Fibroblast of upper back skin (primary cell): ENCODE data around the gene PHAX.
A peak's percentile ranks its signal among the peaks of the same experiment; 100 is the strongest.
"Not testable (repeated sequence)": the region's sequence is repeated elsewhere in the genome, so short reads cannot be mapped to it uniquely, and the experiment has no call there.

Experiments used
- DNase-seq: peaks from one replicate; pipeline ENCODE4 v3.0.0-alpha.2; 2013

The PHAX gene

DNA sequence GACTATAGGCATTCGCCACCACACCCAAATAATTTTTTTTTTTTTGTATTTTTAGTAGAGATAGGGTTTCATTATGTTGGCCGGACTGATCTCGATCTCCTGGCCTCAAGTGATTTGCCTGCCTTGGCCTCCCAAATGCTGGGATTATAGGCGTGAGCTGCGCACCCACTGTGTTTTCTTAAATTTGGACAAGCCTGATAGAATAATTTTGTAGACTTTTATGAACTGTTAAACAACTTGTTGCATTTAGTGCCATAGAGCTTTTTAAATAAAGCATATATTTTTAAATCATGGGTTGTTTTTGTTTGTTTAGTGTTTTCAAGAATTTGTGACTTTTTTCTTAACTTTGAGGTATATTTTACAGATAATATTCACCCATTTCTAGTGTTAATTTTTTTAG lies 4.8 kb downstream of the PHAX start:
- no peak for DNase-seq

DNA sequence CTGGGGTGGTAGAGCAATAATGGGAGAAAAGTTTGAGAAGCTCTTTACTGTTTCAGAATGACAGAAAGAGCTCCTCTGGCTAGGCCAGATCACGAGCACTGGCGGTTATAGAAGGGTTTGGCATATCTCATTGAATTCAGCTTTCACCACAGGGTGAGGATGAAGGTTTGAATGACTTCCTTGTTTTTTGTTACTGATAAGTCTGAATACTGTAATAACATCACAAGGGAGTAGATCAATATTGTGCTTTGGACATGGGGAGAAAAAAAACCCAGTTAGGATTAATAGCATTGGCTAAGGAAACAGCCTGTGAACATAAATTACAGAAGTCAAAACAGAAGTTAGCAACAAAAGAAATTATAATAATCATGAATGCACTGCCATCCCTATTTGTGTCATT lies 9.4 kb downstream of the PHAX start:
- DNase-seq = no peak

DNA sequence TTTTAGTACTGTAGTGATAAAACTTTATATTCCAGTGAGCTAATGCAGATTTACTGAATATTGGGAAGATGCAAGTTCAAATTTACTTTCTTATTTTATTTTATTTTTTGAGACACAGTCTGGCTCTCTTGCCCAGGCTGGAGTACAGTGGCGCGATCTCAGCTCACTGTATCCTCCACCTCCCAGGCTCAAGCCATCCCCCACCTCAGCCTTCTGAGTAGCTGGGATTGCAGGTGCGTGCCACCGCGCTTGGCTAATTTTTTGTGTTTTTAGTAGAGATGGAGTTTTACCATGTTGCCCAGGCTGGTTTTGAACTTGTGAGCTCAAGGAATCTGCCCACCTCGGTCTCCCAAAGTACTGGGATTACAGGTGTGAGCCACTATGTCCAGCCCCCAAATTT lies 9.9 kb downstream of the PHAX start:
- no peak for DNase-seq

DNA sequence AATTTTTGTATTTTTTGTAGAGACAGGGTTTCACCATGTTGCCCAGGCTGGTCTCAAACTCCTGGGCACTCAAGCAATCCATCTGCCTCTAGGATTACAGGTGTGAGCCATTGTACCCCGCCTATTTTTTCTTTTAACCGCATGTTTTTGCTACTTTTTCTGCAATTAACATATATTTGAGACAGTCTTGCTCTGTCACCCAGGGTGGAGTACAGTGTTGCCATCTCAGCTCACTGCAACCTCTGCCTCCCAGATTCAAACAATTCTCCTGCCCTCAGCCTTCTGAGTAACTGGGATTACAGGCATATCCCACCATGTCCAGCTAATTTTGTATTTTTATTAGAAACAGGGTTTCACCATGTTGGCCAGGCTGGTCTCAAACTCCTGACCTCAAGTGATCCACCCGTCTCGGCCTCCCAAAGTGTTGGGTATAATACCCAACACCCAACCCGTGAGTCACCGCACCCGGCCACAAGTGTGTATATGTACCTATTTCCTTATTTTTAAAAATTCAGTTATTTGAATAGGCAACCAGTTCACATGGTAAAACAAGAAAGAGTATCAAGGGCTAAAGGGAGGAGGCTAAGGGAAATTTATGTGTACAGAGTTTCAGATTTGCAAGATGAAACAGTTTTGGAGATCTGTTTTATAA lies 13.3 kb downstream of the PHAX start:
- DNase-seq = no peak

DNA sequence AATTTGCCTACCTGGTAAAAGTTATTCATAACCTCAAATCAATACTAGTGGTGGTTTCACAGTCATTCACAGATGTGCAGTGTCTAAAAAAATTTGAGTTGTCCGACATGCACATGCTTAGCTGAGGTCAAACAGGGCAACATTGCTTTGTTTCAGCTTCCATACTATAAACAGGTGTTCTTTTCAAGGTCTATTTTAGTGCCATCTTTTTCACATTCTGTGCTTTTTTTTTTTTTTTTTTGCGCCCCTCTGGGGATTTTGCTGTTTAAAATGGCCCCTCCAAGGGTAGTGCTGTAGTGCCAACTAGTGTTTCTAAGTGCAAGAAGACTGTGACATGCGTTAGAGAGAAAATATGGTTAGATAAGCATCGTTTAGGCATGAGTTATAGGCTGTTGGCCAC lies 14.5 kb downstream of the PHAX start:
- no peak for DNase-seq

DNA sequence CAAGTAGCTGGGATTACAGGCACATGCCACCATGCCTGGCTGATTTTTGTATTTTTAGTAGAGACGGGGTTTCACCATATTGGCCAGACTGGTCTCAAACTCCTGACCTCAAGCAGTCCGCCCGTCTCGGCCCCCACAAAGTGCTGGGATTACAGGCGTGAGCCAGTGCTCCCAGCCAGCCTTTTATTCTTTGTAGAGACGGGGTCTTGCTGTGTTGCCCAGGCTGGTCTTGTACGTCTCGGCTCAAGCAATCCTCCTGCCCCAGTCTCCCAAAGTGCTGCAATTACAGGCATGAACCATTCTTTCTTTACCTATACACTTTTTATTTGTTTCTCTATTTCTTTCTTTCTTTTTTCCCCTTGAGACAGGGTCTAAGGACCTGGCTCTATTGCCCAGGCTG lies 16.9 kb downstream of the PHAX start:
- DNase-seq = not testable (repeated sequence)

DNA sequence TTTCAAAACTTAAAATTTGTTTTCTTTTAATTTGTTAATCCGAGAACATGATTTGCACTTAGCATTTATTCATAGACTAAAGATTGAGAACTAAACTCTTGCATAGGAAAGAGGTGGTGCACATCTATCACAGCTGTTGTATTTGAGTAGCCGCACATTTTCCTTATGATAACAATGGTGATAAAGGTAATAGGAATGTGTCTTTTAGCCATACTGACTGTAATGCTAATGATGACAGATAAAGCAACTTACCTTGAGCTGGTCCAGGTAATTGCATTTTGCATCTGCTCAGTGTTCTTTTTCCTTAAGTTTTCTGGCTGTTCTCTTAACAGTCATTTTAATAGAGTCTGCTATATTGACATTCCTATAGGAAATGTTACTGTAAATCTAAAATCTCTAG lies 19.0 kb downstream of the PHAX start:
- DNase-seq = no peak

DNA sequence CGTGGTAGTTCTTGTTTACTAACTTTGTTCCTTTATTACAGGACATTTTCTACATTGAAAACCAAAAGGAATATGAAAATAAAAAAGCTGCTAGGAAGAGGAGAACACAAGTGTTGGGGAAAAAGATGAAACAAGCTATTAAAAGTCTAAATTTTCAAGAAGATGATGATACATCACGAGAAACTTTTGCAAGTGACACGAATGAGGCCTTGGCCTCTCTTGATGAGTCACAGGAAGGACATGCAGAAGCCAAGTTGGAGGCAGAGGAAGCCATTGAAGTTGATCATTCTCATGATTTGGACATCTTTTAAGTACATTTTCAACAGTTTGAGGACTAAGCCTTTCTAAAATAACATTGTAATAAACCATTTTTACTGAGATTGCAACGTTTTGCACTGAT lies 23.8 kb downstream of the PHAX start:
- DNase-seq = peak; percentile 86

DNA sequence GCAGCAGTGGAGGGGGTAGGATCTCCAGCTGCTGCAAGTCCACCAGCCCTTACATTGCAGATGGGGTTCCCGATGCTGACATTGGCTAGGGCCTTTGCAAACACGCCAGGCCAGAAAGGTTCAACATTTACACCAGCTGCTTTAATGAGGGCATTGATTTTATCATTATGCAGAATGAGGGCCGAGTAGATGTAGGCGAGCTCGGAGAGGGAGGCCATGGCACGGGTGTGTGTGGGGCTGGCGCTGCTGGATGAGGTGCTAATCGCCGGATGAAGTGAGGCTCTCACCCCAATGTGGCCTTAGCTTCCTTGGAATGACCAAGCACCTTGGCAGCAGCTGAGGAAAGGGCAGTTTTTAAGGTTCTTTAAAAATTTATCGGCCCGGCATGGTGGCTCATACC lies 27.4 kb downstream of the PHAX start:
- no peak for DNase-seq

DNA sequence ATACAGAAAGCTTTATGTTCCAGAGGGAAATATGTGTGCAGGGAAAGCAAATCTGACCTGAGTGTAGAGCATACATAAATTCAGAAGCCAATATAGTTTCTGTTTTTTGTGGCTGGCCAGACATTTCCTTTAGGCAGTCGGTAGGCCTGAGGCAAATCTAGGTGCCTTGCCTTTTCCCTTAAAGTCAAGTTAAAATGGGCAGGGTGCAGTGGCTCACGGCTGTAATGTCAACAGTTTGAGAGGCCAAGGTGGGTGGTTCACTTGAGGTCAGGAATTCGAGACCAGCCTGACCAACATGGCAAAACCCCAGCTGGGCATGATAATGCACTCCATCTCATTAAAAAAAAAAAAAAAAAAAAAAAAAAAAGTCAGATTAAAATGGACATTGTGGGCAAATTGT lies 31.2 kb downstream of the PHAX start:
- no peak for DNase-seq

DNA sequence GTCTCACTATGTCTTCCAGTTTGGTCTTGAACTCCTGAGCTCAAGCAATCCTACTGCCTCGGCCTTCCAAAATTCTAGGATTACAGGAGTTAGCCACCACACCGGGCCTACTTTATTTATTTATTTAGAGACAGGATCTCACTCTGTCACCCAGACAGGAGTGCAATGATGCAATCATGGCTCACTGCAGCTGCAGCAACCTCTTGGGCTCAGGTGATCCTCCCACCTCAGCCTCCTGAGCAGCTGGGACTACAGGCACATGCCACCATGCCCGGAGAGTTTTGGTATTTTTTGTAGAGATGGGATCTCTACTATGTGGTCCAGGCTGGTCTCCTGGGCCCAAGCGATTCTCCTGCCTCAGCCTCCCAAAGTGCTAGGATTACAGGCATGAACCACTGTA lies 32.8 kb downstream of the PHAX start:
- no peak for DNase-seq

DNA sequence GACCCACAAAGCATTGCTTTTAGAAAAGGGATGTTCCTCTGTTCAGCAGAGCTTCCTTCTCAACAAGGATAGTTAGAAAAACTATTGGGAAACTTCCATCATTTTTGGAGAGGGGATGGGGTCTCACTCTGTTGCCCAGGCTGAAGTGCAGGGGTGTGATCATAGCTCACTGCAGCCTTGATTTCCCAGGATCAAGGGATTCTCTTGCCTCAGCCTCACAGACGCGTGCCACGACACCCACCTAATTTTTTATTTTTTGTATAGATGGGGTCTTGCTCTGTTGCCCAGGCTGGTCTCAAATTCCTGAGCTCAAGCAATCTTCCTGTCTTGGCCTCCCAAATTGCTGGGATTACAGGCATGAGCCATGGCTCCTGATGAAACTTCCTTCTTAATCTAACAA lies 34.8 kb downstream of the PHAX start:
- DNase-seq = no peak

DNA sequence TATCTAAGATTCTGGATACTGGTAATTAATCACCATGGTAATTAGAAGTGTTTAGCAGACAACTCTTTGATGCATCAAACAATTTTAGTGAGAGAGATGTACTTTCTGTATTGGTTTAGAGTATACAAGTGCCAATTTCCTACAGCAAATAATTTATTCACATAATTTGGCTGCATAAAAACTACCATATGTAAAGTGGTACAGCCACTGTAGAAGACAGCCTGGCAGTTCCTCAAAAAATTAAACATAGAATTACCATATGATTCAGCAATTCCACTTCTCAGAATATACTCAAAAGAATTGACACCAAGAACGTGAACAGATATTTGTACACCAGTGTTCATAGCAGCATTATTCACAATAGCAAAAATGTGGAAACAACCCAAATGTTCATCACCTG lies 36.2 kb downstream of the PHAX start:
- no peak for DNase-seq

DNA sequence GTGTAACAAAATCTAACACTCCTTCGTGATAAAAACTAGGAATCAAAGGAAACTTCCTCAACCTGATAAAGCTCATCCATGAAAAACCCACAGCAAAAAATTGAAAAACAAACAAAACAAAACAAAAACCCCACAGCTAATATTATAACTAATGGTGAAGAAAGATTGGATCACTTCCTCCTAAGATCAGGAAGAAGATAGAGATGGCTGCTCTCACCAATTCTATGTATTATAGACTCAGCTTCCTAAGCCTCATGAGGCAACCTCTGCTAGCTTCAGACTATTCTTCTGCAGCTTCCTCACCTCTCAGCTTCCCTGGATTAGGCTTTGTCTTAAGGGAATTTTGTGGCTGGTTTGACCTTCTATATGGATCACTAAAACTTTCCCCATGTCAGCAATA lies 40.1 kb downstream of the PHAX start:
- no peak for DNase-seq

DNA sequence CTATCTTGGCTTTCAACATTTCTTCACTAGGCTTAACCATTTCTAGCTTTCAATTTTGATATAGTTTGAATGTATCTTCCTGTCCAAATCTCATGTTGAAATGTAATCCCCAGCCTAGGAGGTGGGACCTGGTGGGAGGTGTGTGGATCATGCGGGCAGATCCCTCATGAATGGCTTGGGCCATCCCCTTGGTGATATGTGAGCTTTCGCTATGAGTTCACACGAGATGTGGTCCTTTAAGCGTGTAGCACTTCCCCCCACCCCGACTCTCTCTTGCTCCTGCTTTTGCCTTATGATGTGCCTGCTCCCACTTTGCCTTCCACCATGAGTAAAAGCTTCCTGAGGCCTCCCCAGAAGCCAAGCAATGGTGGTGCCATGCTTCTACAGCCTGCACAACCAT lies 40.6 kb downstream of the PHAX start:
- DNase-seq = no peak

DNA sequence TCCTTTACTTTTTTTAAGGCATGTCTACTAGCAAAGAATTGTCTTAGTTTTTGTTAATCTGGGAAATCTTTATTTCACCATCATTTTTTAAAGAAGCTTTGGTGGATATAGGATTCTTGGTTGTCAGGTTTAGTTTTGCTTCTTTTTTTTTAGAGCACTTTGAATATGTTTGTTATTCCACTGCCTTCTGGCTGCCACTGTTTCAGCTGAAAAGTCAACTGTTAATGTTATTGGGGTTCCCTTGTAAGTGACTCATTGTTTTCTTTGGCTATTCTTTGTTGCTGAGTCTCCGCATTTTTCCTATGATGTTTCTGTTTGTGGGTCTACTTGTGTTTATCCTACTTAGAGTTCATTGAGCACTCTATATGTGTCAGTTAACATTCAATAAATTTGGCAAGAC lies 44.4 kb downstream of the PHAX start:
- no peak for DNase-seq

DNA sequence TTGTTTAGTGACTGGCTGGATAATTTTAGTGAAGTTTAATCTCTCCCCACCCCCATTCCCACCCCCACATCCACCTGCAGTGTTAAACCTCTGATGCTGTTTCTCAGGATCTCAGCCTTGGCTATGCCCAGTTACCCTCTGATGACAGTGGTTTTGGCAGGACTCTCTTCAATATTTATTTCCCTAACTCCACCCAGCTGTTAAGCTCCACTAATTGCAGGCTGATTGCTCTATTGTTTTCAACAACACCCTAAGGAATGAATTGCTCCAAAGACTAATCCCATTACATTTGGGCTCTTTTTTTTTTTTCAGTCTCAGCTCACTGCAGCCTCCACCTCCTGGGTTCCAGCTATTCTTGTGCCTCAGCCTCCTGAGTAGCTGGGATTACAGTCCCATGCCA lies 46.3 kb downstream of the PHAX start:
- no peak for DNase-seq

DNA sequence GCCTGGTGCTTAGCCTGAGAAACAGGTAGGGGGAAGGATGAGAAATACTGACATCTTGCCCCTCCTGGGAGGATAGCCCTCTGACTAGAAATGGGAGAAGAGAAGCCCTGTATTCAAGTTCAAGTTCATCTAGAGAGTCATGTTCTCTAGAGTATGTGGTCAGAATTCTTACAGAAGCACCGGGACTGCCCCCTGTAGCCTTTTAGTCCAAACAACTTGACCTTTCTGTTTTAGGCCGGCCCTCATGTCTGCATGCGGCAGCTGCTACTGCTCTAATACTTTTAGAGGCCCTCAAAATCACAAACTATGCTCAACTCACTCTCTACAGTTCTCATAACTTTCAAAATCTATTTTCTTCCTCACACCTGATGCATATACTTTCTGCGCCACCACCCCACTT lies 47.7 kb downstream of the PHAX start:
- no peak for DNase-seq

DNA sequence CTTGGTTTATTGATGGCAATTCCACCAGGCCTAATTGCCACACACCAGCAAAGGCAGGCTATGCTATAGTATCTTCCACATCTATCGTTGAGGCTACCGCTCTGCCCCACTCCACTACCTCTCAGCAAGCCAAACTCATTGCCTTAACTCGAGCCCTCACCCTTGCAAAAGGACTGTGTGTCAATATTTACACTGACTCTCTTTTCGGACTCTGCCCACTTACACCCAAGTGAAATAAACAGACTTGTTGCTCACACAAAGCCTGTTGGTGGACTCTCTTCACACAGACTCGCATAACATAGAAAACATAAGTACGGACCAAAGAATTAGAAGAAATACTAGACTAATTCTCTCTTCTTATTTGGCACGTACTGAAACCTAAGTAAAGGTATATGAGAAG lies 48.3 kb downstream of the PHAX start:
- not testable (repeated sequence) for DNase-seq

DNA sequence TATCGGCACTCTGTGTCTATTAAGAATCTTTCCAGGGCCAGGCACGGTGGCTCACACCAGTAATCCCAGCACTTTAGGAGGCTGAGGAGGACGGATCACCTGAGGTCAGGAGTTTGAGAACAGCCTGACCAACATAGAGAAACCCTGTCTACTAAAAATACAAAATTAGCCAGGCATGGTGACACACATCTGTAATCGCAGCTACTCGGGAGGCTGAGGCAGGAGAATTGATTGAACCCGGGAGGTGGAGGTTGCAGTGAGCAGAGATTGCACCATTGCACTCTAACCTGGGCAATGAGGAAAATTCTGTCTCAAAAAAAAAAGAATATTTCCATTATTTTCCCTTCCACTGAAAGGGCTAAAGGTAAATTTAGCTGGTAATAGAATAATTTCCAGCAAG lies 49.0 kb downstream of the PHAX start:
- not testable (repeated sequence) for DNase-seq

DNA sequence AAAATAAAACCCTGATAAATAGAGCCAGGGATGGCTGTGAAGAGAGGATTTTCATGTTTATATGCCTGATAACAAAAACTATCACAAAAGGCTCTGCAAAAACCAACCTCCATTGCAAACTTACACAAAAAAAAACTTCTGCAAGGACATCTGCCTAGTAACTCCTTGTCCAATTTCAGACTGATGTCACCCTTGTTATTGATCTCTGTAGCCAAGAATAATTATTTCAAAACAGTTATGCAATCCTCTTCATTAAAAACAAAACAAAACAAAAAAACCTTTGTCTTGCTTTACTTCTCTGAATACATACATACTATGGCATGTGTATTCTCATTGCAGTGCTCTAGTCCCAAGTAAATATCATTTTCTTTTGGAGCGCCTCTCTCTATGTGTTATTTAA lies 49.7 kb downstream of the PHAX start:
- no peak for DNase-seq

DNA sequence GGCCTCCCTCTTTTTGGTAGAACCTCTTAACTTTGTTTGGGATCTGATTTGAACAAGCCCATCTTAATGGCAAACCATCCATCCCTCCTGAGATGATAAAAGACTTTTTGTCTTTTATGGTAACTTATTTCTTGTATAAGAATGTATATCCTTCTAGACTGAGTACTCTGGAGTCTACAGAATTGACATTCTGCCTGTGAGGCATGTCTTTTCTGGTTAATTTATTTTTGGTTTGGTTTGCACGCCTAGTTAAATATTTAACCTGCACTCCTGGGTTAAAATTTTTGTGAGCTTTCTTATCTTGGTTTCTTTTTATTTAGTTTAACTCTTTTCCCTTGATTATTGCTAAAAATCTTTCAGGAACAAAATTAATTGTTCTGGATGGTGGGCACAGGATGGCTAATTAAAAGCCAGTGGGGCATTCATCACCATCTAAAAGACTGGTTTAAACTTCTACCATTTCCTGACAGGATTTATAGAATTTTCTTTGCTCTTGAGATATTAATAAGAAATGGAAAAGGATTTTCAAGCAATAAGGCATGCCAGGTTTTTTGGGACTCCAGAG lies 50.3 kb downstream of the PHAX start:
- DNase-seq = no peak

DNA sequence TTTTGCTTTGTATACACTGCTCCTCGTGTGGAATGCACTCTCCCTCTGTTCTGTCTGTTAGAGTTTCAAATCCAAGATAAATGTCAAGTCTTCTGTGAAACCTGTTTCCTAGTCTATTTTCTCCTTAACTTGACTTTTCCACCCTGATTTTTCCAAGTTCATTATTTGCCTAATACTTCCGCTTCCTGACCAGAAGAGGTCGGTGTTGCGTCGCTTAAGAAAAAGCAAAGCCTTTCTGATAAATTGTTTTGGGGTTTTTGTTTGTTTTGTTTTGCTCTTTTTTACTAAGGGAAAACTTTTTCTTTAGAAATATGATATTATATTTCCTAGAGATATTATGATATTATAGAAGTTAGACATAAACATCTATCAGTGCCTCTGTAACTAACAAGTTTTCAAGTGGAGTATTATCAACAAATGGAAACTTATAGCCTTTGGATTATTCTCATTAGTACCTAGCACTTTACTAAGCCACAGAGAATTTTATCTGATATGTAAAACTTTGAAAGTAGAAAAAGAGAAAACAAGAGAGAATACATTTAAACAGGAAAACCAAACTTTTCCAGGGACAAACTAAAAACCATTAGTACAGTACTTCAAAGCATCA lies 55.8 kb downstream of the PHAX start:
- DNase-seq = peak; percentile 32

DNA sequence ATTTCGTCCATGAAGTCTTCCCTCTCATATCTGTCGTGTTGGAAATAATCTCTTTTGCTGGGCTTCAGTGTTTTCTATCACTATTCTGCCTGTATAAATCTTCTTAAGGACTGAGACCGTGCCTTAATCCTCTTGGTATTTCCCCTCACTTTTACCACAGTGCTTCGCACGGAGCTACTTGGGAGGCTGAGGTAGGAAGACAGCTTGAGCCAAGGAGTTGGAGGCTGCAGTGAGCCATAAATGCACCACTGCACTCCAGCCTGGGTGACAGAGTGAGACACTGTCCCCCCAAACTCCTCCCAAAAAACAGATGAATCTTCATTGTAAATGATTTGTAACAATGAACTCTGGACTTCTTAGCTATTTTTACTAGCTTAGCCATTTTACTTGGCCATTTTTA lies 57.8 kb downstream of the PHAX start:
- peak; percentile 14 for DNase-seq
